Erythroblast (primary cell): ENCODE measurements around the gene MS4A14.

Experiments
- GATA1 ChIP-seq: IDR thresholded peaks from 2 replicates; pipeline ENCODE4 v1.6.1; 2011; ENCODE audit warnings: low read depth, mild to moderate bottlenecking, control low read depth, low read length, moderate library complexity
- POLR2A ChIP-seq: IDR thresholded peaks from 2 replicates; pipeline ENCODE4 v1.6.1; 2011; ENCODE audit warnings: mild to moderate bottlenecking, low read length

DNA sequence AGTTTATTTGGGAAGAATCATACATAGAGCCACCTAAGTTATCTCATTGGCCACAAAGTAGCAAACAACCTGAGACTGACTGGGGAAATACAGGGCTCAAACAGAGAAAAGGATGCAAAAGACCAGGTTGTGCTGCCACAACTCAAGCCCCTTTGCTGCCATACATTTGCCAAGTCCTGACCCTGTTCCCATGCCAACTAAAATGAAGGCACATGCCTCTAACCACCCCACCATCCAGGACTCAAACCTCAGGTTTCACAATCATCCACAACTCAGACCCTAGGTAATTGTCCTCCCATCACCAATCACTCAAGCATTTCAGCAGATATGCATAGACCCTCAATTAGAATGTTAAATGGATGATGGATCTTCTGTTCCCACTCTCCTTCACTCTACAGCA is 58.0 kb downstream of the MS4A14 start:
- TF ChIP-seq POLR2A (no peak), GATA1 (no peak)
